MM.1S (cell line): ENCODE measurements around the gene ATP5F1D.

Source experiments
- DNase-seq: peaks from one replicate; pipeline ENCODE4 v3.0.0-alpha.2; 2015
- H2AFZ ChIP-seq: fragments of 300-600 bp; sonication (generic); 2 replicates; pipeline ENCODE4 v1.6.0; 2016; ENCODE audit warnings: antibody characterized with exemption, low read length
- H3F3A ChIP-seq: fragments of 300-600 bp; sonication (generic); 2 replicates; pipeline ENCODE4 v1.6.1; 2016; ENCODE audit warnings: mild to moderate bottlenecking, antibody characterized with exemption, low read length, moderate library complexity, mixed read lengths; ENCODE audit not compliant: insufficient read depth
- H3K27ac ChIP-seq: fragments of 300-600 bp; sonication (generic); 2 replicates; pipeline ENCODE4 v1.5.1; 2016; ENCODE audit warnings: mild to moderate bottlenecking, low read length
- H3K27me3 ChIP-seq: fragments of 300-600 bp; sonication (generic); replicated peaks from 2 replicates; pipeline ENCODE4 v1.6.0; 2016; ENCODE audit warnings: low read length; ENCODE audit not compliant: insufficient read depth
- H3K36me3 ChIP-seq: fragments of 300-600 bp; sonication (generic); replicated peaks from 2 replicates; pipeline ENCODE4 v1.6.1; 2016; ENCODE audit warnings: mild to moderate bottlenecking, low read length, mixed read lengths; ENCODE audit not compliant: insufficient read depth
- H3K4me1 ChIP-seq: fragments of 300-600 bp; sonication (generic); 2 replicates; pipeline ENCODE4 v1.6.1; 2016; ENCODE audit warnings: low read length, mixed read lengths
- H3K4me2 ChIP-seq: fragments of 300-600 bp; sonication (generic); 2 replicates; pipeline ENCODE4 v1.6.0; 2016; ENCODE audit warnings: low read depth, low read length
- H3K4me3 ChIP-seq: fragments of 300-600 bp; sonication (generic); 2 replicates; pipeline ENCODE4 v1.5.1; 2016; ENCODE audit warnings: low read length, mixed read lengths
- H3K79me2 ChIP-seq: fragments of 300-600 bp; sonication (generic); 2 replicates; pipeline ENCODE4 v1.6.1; 2016; ENCODE audit warnings: mixed run types, low read length, mixed read lengths
- H3K9ac ChIP-seq: fragments of 300-600 bp; sonication (generic); 2 replicates; pipeline ENCODE4 v1.6.1; 2016; ENCODE audit warnings: low read length, mixed read lengths
- H3K9me2 ChIP-seq: fragments of 300-600 bp; sonication (generic); replicated peaks from 2 replicates; pipeline ENCODE4 v1.6.1; 2016; ENCODE audit warnings: mild to moderate bottlenecking, low read length, mixed read lengths; ENCODE audit not compliant: insufficient read depth
- H3K9me3 ChIP-seq: fragments of 300-600 bp; sonication (generic); replicated peaks from 2 replicates; pipeline ENCODE4 v1.6.1; 2016; ENCODE audit warnings: mild to moderate bottlenecking, low read length, mixed read lengths; ENCODE audit not compliant: insufficient read depth
- H4K20me1 ChIP-seq: fragments of 300-600 bp; sonication (generic); 2 replicates; pipeline ENCODE4 v1.6.1; 2016; ENCODE audit warnings: mild to moderate bottlenecking, low read length, moderate library complexity, mixed read lengths; ENCODE audit not compliant: insufficient read depth
- CTCF ChIP-seq: fragments of 300-600 bp; sonication (generic); IDR thresholded peaks from 2 replicates; pipeline ENCODE4 v1.5.1; 2016; ENCODE audit warnings: antibody characterized with exemption, low read length, mixed read lengths
- EZH2 ChIP-seq: fragments of 300-600 bp; sonication (generic); optimal IDR thresholded peaks from 2 replicates; pipeline ENCODE3; 2017; ENCODE audit warnings: low read depth, mild to moderate bottlenecking, antibody characterized with exemption, low read length, mixed read lengths
- EZH2phosphoT487 ChIP-seq: fragments of 300-600 bp; sonication (generic); IDR thresholded peaks from 2 replicates; pipeline ENCODE4 v1.6.1; 2018; ENCODE audit warnings: antibody characterized with exemption, low read length

Gene ATP5F1D

GRCh38 chr19:1287354-1288225 lies 46.0 kb downstream of the ATP5F1D start:
- no peak; the same call in 1 of the 2 replicates for TF ChIP-seq EZH2phosphoT487
- TF ChIP-seq CTCF: no peak
- peak; percentile 95 for TF ChIP-seq EZH2

GRCh38 chr19:1288226-1288612 lies 46.7 kb downstream of the ATP5F1D start:
- Histone ChIP-seq H4K20me1 (no peaks in the 10 kb centered on the region), H3K36me3 (no peaks in the 10 kb centered on the region), H2AFZ (no peak overlapping the region), H3K79me2 (no peaks in the 10 kb centered on the region), H3K27me3 (peaks cover 92% of the 10 kb centered on the region), H3K27ac (no peak overlapping the region), H3K9me3 (no peaks in the 10 kb centered on the region), H3F3A (no peaks in the 10 kb centered on the region), H3K4me2 (no peak overlapping the region), H3K4me1 (no peaks in the 10 kb centered on the region), H3K9me2 (no peaks in the 10 kb centered on the region), H3K4me3 (no peak overlapping the region), H3K9ac (no peak overlapping the region)
- TF ChIP-seq CTCF: no peak
- no peak for TF ChIP-seq EZH2
- no peak for TF ChIP-seq EZH2phosphoT487
- DNase-seq: no peak

More at GRCh38 chr19:1287354-1288225, 46.0 kb downstream of the ATP5F1D start:
- Histone ChIP-seq H3K27ac (no peak overlapping the region), H2AFZ (no peak overlapping the region), H3K9me3 (no peaks in the 10 kb centered on the region), H3K4me1 (no peaks in the 10 kb centered on the region), H3K4me2 (no peak overlapping the region), H3K9ac (no peak overlapping the region), H3K79me2 (no peaks in the 10 kb centered on the region), H3K4me3 (no peak overlapping the region), H3K27me3 (peaks cover 92% of the 10 kb centered on the region), H3K36me3 (no peaks in the 10 kb centered on the region), H4K20me1 (no peaks in the 10 kb centered on the region), H3F3A (no peaks in the 10 kb centered on the region), H3K9me2 (no peaks in the 10 kb centered on the region)
- DNase-seq: no peak

- Histone ChIP-seq H3K27ac (no peak overlapping the region), H2AFZ (no peak overlapping the region), H3K4me1 (no peaks in the 10 kb centered on the region), H4K20me1 (no peaks in the 10 kb centered on the region), H3K27me3 (peaks cover 92% of the 10 kb centered on the region), H3K79me2 (no peaks in the 10 kb centered on the region), H3K9me2 (no peaks in the 10 kb centered on the region), H3K9me3 (no peaks in the 10 kb centered on the region), H3K4me3 (no peak overlapping the region), H3K36me3 (no peaks in the 10 kb centered on the region), H3F3A (no peaks in the 10 kb centered on the region), H3K9ac (no peak overlapping the region), H3K4me2 (no peak overlapping the region)
- TF ChIP-seq EZH2 (no peak), EZH2phosphoT487 (no peak), CTCF (no peak)
- no peak for DNase-seq
Observed at GRCh38 chr19:1288833-1289685, 47.5 kb downstream of the ATP5F1D start.
